RWPE1 (cell line): Measurements from ENCODE around the gene LLGL1.
A peak's percentile ranks its signal among the peaks of the same experiment; 100 is the strongest.

Source experiments
- CTCF ChIA-PET: fragments of 350-600 bp; sonication (Branson Sonifier 250); formaldehyde crosslinking; extraction: SDS; loops from one replicate; lab custom pipeline; 2021; lab: Yijun Ruan, JAX
- POLR2A ChIA-PET: fragments of 400-600 bp; formaldehyde crosslinking; extraction: SDS; loops from one replicate; lab custom pipeline; 2020; ENCODE audit warnings: antibody characterized with exemption; ENCODE audit not compliant: low non-redundant PET; lab: Yijun Ruan, JAX
- DNase-seq: peaks from one replicate; pipeline ENCODE4 v3.0.0; 2012; ENCODE audit warnings: low spot score
- H3K27ac ChIP-seq: fragments of 450-650 bp; 2 replicates; pipeline ENCODE4 v1.5.1; 2017
- CTCF ChIP-seq: fragments of 450-650 bp; conservative IDR thresholded peaks from 2 replicates; pipeline ENCODE4 v1.5.1; 2017; ENCODE audit warnings: low read depth, mild to moderate bottlenecking

Gene LLGL1

GRCh38 chr17:18237461-18237860, 12.0 kb downstream of the LLGL1 start:
- CTCF ChIA-PET: no interaction called here

GRCh38 chr17:18238299-18238698, 12.9 kb downstream of the LLGL1 start:
- POLR2A ChIA-PET: no interaction called here

More at GRCh38 chr17:18237461-18237860, 12.0 kb downstream of the LLGL1 start:
- POLR2A ChIA-PET: no interaction called here
- no peak for TF ChIP-seq CTCF
- peak overlapping the region; percentile 97 for H3K27ac ChIP-seq
- DNase-seq: no peak

GRCh38 chr17:18240449-18240848, 15.0 kb downstream of the LLGL1 start:
- POLR2A ChIA-PET: no interaction called here

More at GRCh38 chr17:18238299-18238698, 12.9 kb downstream of the LLGL1 start:
- DNase-seq: no peak
- TF ChIP-seq CTCF: no peak
- CTCF ChIA-PET: interaction anchor here (1.0 kb wide), 1 partner anchor 9 kb away, joined by 3 read pairs; no protein-coding TSS in a partner anchor
- H3K27ac ChIP-seq: peak overlapping the region; percentile 97

DNA sequence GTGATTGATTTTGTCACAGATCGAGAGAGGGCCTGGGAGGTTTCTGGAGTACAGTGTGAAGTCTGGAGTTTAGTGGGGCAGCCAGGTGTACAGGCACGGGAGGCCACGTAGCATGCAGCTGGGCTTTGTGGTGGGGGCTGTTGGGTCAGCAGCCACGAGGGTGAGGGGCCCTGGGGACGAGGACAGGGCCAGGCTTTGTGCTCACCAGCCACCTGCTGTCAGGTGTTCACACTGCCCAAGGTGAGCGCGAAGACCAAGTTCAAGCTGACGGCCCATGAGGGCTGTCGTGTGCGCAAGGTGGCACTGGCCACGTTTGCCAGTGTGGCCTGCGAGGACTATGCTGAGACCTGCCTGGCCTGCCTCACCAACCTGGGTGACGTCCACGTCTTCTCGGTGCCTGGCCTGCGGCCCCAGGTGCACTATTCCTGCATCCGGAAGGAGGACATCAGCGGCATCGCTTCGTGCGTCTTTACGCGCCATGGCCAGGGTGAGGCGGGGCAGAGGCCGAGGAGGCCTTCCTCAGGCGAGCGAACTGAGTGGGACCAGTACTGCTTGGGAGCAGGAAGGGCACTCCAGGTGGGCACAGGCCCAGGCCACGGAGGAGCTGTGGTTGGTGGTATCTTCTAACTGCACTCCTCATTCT, 15.9 kb downstream of the LLGL1 start:
- CTCF ChIA-PET: no interaction called here
- peak overlapping the region; percentile 63 for H3K27ac ChIP-seq
- POLR2A ChIA-PET: no interaction called here
- no peak for DNase-seq
- no peak for TF ChIP-seq CTCF

More at GRCh38 chr17:18240449-18240848, 15.0 kb downstream of the LLGL1 start:
- CTCF ChIA-PET: no interaction called here
- peak overlapping the region; percentile 63 for H3K27ac ChIP-seq
- no peak for TF ChIP-seq CTCF
- DNase-seq: no peak

GRCh38 chr17:18245038-18245776, 19.8 kb downstream of the LLGL1 start:
- TF ChIP-seq CTCF: no peak
- H3K27ac ChIP-seq: peak overlapping the region; percentile 93
- CTCF ChIA-PET: no interaction called here
- POLR2A ChIA-PET: no interaction called here
- DNase-seq: no peak

DNA sequence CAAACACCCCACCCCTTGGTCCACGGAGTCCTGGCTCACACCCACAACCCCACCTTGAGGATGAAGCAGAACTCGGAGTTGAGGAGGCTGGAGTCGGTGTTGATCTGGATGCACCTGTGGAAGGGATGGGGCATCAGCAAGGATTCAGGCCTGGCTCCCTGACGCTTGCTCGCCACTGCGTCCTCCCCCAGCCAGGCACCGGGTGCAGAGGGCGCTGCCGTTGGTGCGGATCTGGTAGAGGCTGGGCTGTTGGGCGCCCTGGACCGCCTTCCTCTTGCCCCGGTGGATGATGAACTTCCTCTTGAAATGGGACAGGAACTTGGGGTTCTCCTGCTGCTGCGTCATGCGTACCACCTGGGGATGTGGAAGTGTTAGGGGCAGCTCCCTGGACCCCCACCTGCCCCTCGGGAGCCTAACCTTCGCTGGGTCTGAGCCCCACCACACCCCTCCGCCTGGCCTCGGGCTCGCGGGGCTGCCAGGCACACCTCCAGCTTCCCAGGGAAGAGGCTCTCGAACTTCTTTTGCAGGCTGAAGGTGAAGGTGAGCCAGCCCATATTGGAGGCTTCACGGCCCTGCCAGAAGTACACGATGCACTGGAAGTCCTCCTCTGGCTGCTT, 20.8 kb downstream of the LLGL1 start:
- ChIA-PET CTCF (interaction anchor here (1.4 kb wide), 1 partner anchor 29 kb away, joined by 3 read pairs; no protein-coding TSS in a partner anchor), POLR2A (no interaction called here)
- TF ChIP-seq CTCF: no peak
- H3K27ac ChIP-seq: peak overlapping the region; percentile 93
- no peak for DNase-seq
